HFF-Myc (cell line): ENCODE data around the gene TMEM9.

Source experiments
- DNase-seq: peaks from one replicate; pipeline ENCODE4 v3.0.0-alpha.2; 2011; ENCODE audit warnings: low read depth; ENCODE audit errors: extremely low read depth
- H3K4me3 ChIP-seq: replicated peaks from 2 replicates; pipeline ENCODE4 v1.5.1; 2011; ENCODE audit warnings: low read depth, mild to moderate bottlenecking, control low read depth, low read length
- CTCF ChIP-seq: IDR thresholded peaks from 2 replicates; pipeline ENCODE4 v1.5.1; 2012; ENCODE audit warnings: mild to moderate bottlenecking, low read depth, low read length, control low read depth; ENCODE audit errors: missing control alignments

Gene TMEM9

GRCh38 chr1:201114245-201115131 lies 39.8 kb downstream of the TMEM9 start:
- peak overlapping the region; percentile 44 for H3K4me3 ChIP-seq
- DNase-seq: peak; percentile 76
- TF ChIP-seq CTCF: peak; percentile 81

- peak overlapping the region; percentile 44; the same call in 1 of the 2 replicates for H3K4me3 ChIP-seq
- no peak for TF ChIP-seq CTCF
- no peak for DNase-seq
These were observed 40.6 kb downstream of the TMEM9 start for GRCh38 chr1:201113451-201114244.

- TF ChIP-seq CTCF: no peak
- no peak for DNase-seq
- no peak overlapping the region for H3K4me3 ChIP-seq
These were observed 41.3 kb downstream of the TMEM9 start for GRCh38 chr1:201112926-201113325.

GRCh38 chr1:201112173-201112731 lies 42.0 kb downstream of the TMEM9 start, which contains the start of gene CACNA1S:
Gene CACNA1S, minus strand, starts transcription at chr1:201112426. Its CDS starts 87 bp downstream, at chr1:201112339.
- DNase-seq: no peak
- no peak for TF ChIP-seq CTCF
- no peak within 1 kb of the TSS for H3K4me3 ChIP-seq

- TF ChIP-seq CTCF: no peak
- H3K4me3 ChIP-seq: no peak overlapping the region
- DNase-seq: no peak
These were observed 42.6 kb downstream of the TMEM9 start for GRCh38 chr1:201111672-201112071.

GRCh38 chr1:201111156-201111555 lies 43.1 kb downstream of the TMEM9 start:
- no peak overlapping the region for H3K4me3 ChIP-seq
- no peak for DNase-seq
- TF ChIP-seq CTCF: no peak
